ENCODE measurements around the gene VEZF1.
A peak's percentile ranks its signal among the peaks of the same experiment; 100 is the strongest.
"Not testable (repeated sequence)": the region's sequence is repeated elsewhere in the genome, so short reads cannot be mapped to it uniquely, and the experiment has no call there.

VEZF1 gene

DNA sequence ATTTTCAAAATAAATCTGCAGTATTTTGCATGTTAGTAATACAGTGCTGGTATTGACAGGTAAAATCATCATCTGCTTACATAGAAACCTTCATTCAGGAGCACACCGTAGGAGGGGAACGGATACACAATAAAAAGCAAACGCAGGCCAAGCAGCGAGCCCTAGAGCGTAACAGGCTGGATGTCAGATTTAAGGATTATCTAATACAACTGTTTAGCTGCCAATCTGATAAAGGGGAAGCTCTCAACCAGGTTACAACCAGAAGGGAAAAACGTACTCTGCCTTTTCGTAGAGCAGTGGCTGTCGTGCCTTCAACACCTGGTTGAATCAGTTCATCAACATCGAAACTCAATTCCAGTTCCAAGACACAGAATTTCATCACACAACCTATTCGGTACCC, 16.5 kb downstream of the VEZF1 start:
- no peak for DNase-seq

DNA sequence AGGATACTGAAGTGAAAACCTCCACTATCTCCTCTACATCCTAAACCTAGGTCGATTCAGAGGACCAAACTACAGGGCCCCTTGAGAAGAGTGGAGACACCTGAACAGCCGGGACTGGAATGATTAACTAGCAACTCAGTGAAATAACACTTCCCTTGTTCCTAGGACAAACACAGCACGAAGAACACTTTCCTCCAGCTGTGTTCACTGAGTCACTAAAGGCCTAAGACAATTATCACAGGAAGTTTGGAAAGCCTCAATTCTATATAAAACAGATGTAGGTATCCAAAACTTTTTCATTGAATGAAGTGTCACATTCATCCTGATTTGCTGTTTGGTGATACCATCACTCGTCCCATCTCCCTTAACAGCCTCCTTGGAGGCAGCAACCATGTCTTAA, 17.3 kb downstream of the VEZF1 start:
- no peak for DNase-seq

DNA sequence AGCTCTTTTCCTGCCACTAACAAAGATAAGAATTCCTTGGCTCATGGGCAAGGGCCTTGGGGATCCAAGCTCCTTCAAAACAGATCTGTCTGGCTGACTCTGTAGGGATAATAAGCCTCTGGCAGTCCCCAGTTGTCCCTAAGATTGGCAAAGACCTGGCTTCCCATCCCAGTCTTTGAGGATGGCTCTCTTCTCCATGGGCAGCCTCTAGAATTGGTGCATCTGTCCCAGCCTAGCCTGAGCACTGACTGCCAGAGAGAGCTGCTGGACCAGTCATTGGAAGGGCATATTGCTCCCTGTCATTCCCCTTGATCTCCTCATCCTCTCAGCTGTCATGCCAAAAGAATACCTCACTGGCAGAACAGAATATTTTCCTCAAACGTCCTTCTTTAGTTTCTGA, 19.6 kb downstream of the VEZF1 start:
- DNase-seq: no peak

DNA sequence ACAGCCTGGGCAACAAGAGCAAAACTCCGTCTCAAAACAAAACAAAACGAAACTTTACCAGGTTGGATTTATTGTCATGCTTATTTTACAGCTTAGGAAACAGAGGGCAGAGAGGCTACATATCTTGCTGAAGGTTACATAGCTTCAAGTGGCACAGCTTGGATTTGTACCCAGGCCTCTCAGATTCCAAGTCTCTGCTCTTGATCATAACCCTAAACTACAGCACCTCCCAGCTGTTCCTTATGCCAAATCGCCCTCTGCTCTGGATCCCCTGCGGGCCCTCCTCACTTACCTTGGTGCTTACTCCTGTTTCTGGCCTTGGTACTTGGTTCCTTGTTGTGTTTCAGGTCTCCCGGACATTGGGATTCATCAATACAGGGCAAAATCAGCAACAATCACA, 21.2 kb downstream of the VEZF1 start:
- no peak for DNase-seq

DNA sequence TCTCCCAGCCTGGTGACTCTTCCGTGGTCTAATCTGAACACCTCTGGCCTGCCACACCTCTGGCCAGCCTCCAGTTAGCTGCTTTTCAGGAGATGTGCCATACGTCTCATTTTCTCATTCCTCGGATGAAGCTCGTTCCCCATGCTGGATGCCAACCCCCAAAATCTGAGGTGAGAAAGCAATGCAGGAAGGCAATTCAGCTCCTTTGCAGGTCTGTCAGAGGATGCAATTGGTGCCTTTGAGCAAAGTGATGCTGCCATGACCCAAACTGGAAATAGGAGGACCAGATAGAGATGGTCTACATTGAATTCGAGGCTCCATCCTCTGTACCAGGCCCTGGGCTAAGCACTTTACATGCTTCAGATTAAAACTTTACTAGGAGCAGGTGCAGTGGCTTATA, 21.8 kb downstream of the VEZF1 start:
- no peak for DNase-seq

DNA sequence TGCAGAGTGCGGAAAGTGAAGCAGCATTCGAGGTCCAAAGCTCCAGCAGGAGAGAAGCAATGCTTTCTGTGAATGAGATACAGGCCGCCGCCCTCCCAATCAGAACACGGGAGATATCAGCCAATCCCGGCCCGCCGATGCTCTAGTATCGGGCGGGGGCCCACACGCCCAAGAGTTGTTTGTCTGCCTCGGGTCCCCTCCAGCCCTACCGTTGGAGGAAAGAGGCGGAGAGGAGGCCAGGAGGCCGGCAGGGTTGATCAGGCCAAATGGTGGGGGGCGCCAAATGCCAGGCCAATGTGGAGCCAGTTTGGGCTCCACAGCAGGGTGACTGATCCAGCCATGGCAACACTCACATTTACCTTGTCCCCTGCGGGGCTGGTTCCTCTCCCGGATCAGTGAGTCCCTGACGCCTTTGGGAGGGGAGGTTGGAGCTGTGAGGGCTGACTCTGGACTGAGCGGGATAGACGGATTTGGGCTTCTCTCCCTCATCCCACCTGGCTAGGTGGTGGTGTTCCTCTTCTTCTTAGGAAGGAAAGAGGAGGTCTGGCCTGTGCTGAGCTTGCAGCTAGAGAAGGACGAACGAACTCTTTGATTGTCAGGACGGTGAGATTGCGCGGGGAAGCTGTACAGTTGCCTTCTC, 22.4 kb downstream of the VEZF1 start:
- no peak for DNase-seq

DNA sequence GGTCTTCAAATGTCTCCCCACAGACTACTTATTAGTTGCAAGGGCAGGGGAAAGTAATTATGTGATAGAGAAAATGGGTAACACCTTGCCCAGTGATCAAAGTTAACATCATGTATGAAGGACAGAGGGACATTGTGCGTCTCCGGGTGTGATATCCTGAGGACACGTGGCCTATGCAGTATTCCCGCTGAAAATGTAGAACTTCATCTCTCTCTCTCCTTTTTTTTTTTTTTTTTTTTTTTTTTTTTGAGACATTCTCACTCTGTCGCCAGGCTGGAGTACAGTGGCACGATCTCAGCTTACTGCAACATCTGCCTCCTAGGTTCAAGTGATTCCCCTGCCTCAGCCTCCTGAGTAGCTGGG, 24.9 kb downstream of the VEZF1 start:
- no peak for DNase-seq

DNA sequence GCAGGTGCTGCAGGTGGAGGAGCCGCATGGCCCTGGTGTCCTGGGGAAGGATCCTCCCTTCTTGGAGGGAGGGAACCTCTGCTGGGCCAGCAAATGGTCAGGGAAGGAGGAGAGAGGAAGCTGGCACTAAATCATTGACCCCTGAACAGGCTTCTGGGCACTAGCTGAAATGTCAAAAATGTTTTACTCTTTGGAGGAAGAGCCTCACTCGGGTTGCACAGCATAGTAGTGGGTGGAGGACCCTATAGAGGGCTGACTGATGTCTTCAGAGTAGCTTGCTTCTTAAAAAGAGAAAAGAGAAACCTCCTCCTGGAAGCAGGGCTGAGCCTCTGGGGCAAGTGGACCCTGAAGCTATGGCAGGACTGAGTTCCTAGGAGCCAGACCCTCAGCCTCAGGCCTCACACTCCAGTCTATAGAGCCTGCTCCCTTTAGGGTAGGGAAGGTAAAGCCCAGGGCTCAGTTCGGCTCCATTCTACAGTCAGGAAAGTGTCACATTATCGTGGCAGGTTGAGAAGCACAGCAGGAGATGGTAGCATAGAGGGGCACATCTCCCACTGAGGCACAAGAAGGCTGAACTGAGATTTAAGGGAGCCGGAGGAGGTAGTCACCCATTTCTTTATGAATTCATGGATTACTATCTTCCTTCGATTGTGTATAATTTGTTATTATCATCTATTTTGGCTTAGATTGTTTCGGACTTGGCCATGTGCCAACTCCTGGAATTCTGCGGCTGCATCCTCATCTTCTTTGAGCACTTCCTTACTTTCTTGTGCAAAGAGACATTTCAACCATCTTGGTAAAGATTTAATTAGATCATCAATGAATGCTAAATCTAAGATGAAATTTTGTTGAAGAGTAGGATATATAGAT, 25.5 kb downstream of the VEZF1 start:
- DNase-seq: no peak

DNA sequence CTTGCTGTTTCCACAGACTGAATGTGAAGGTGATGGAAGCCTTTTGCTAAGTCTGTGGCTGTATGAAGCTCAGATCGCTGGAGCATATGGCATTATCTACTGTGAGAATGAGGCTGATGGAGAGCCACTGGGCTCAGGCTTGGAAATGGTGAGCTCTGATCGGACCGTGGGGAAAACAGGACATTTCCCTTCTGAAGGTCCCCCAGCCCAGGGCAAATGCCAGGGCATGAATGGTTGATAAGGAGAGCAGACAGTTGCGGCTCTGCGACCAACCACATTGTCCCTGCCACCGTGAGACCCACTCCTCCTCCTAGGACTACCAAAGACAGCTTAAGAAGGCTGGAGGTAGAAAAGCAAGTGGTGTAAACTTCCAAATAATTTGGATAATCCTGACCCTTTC, 28.1 kb downstream of the VEZF1 start:
- no peak for DNase-seq

DNA sequence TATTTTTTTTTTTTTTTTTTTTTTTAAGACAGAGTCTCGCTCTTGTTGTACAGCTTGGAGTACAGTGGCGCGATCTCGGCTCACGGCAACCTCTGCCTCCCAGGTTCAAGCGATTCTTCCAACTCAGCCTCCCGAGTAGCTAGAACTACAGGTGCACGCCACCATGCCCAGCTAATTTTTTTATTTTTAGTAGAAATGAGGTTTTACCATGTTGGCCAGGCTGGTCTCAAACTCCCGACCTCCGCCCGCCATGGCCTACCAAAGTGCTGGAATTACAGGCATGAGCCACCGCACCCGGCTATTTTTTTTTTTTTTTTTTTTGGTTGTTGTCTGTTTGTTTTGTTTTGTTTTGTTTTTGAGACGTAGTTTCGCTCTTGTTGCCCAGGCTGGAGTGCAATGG, 29.7 kb downstream of the VEZF1 start:
- DNase-seq: not testable (repeated sequence)

DNA sequence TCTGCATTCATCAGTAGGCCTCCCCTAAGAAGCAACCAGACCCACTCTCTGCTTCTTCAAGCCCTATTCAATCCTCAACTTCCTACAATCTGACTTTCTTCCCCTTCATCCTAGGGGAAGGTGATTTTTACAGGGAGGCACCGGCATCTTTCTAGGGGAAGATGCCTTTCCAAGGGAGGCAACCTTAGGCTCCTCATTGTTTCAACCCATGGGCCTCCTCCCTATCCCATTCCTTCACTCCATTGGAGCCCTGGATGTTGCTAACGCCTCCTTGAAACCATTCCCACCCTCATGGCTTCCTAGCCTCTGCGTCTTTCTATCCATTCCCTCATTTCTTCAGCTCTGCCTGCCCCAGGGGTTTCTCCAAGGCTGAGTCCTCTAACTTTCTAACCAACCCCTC, 30.2 kb downstream of the VEZF1 start:
- DNase-seq: no peak

DNA sequence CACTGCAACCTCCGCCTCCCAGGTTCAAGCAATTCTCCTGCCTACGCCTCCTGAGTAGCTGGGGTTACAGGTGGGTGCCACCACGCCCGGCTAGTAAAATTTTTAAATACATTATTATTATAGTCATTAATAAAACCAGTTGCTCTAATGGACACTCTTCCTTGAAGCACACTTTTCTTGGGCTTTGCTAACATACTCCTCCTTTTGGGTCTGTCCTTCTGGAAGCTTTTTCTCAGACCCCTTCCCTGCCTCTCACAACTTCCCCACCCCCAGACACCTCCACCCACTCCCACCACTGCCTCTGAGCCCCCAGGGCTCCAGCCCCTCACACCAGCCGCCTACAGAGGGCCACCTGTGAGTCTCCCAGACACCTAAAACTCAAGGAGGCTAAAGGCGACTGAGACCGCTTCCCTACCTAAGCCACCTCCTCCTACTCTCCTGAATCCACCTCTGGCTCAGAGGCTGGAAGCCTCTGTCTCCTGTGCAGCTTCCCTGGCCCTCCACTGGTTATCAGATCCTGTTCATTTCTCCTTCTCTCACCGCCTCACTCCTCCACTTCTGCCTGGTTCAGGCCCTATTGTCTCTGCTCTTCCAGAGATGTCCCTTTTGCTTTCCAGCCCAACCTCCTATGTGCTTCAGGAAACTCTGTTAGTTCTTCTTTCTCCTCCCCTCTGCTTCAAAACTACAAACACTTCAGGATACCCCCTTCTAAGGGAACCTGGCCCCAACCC, 30.8 kb downstream of the VEZF1 start:
- no peak for DNase-seq

DNA sequence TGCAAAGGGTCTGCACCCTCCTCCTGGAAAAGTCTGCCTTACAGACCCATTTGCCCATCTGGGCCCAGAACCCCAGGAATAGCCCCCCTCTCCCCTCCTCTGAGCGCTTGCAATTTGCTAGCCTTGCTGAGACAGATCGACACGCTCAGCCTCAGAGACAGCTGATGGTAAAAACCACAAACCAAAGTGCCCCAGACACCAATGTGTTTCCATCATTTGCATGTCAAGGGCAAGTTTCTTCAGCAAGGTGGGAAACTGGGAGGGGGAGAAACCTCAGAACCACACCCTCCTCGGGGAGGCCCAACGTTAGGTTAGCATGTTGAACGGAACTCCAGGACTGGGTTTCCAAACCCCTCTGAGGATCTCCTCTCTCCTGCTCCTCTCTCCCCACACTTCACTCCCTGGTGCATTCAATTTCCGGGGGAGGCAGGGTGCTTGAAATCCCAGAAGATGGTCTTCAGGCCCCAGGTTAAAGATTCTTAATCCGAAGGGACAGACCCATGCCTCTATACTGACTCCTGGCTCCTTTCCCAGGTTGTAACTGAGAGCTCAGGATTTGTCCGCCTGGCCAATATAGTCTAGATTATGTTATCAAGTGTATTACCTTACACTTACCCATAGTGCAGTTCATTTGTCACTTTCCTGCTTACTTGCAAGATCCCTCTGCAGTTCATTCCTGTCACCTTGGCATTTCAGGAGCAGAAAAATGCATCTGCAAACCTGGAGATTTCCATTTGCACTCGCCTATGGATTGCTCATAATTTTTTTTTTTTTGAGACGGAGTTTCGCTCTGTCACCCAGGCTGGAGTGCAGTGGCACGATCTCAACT, 31.5 kb downstream of the VEZF1 start:
- DNase-seq: no peak

DNA sequence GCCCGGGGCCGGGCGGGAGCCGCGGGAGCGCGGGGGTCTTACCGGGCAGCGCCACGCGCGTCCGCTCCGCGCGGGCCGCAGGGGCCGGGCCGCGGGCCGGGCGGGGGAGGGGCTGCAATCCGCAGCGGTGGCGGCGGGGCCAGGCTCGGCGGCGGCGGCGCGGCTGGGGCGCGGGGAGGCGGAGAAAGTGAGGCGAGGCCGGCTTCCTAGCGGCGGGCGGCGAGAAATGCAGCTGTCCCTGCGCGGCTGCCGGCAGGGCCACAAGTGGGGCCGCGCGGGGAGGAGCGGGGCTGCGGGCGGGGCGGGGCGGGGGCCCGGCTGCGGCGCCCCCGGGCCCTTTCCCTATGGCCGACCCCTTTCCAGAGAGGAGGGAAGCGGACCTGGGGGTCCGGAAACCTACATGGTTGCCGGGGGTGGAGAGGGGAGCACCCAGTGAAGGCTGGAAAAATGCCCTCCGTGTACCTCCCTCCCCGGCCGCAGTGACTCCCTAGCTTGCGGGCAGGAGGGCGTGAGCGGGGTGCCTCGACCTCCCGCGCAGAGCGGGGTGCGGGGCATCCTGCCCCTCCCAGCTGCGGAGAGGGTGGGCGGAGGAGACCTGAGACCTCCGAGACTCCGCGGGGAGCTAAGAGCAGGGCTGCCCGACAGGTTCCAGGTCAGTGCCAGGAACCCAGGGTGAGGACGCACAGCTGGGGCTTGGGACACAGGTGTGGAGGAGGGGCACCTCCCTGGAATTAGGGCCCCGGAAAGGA, 32.7 kb downstream of the VEZF1 start, which contains the start of gene CUEDC1:
CUEDC1 (minus strand) TSS at position 230 of the 749 bp plus-strand sequence. CDS start 69,848 bp downstream, outside the sequence.
- DNase-seq: peak; percentile 55

DNA sequence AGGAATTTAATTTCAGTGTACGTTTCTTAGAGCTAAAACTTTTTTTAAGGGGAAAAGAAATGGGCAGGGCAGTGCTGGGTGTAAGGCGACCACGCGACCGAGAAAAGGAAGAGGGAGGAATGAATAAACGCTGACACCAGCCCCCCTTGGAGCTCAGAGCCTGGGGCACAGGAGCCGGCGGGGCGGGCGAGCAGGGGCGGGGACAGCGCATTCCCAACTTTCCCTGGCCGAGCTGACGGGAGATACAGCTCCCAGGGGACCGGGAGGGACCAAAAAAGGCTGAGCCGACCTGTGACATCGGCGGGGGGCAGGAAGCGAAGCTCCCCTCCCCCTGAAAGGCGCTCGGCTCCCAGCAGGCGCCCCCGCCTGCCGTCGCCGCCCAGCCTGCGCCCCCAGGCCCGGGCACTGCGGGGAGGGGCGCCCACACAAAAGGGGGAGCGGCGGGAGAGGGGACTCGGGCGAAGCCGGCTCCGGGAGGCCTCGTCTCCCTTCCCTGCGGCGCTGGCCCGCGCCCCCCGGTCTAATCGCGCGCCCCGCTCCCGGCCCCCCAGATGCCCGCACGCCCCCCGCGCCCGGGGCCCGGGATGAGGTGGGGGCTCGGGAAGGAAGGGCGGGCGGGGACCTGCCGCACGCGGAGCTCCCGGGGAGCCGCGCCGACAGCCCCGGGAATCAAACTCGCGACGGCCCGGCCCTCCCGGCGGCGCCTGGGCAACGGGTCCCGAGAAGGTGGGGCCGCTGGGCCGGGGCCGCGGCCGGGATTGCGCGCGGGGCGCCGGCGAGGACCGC, 33.5 kb downstream of the VEZF1 start:
- DNase-seq: peak; percentile 56

DNA sequence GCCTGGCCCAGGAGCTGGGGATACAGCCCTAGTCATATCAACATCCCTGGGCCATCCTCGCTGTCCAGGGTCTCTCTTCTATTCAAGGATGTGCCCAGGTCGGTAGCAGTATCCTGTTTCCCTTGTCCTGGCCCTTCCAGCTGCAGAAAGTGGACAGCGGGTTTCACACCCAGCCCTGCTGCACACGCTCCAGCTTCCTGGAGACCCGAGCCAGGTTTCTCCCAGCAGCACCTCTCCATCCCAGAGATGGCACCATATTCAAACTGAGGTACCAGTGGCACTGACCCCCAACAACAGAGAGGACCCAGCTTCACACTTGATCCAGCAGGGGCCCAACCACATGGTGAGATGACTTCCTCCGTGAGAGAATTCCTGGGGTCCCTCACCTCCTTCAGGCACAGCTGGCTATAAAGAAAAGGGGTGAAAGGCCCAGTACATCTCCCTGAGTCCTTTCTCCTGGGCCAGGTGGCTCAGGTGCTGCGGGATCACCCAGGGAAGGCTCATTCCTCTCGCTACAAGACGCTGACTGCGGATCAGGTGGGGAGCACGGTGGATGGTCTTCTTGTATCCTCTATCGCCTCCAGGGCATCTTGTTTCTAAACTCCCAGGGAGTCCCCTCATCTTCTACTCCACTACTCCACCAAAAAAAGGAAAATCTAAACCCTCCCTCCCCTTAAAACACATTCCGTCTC, 34.2 kb downstream of the VEZF1 start:
- DNase-seq: no peak

DNA sequence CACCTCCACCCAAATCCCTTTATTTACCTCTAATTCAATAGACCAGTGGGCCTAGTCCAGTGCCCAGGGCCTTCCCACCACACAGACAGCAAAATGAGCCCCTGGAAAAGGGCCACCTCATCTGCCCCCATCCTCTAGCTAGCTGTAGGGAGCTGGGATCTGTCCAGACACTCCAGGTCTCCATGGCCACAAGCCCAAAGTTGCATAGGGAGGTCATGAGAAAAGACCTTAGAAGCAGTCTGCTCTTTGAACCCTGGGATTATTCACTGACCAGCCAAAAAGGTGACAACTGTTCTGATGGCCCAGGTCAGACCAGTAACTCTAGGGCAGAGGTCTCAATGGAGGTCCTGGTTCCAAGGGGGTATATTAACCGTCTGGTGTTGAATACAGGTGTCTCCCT, 34.8 kb downstream of the VEZF1 start:
- DNase-seq: no peak

DNA sequence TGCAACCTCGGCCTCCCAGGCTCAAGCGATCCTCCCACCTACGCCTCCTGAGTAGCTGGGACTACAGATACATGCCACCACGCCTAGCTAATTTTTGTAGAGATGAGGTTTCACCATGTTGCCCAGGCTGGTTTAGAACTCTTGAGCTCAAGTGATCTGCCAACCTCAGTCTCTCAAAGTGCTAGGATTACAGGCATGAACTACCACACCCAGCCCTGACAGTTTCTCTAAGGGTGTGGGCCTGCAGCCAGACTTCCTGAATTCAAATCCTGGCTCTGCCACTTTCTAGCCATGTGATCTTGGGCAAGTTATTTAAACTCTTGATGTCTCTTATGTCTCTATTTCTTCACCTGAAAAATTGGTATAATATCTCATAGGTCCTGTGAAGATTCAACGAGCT, 38.4 kb downstream of the VEZF1 start:
- no peak for DNase-seq

DNA sequence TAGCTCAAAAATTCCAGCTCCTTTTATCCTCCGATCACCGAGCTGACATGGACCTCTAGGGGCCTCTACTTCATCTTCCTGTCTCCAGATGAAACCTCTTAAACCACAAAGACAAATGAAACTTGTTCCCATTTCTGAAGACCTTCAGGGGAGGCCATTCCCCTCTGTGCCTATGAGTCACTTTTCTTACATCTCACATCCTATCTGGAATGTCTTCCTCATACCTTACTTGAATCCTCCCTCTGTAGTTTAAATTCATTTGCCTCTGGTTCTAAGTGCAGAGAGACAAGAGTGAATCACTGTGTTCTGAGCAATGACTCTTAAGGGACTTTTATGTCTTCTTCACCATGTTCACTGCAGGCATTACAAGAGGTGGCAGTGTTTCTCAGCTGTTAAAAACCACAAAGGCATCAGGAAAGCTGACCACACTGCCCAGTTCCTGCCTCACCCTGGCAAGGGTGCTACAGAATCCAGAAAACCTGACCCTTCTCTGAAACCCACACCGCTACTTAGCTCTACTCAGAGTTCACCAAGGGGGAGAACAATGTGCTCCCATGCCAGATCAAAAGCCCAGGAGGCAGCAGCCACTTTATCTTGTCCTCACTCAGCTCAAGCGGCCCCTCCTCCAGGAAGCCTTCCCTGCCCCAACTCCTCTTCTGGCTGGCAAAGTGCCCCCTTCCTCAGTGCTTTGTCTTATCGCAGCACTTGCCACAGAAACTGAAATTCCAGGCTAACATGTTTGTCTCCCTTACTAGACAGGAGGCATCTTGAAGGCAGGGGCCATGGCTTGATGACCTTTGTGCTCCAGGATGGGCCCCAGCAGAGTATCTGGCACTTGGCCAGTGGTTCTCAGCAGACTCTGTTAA, 39.3 kb downstream of the VEZF1 start:
- peak; percentile 96 for DNase-seq

DNA sequence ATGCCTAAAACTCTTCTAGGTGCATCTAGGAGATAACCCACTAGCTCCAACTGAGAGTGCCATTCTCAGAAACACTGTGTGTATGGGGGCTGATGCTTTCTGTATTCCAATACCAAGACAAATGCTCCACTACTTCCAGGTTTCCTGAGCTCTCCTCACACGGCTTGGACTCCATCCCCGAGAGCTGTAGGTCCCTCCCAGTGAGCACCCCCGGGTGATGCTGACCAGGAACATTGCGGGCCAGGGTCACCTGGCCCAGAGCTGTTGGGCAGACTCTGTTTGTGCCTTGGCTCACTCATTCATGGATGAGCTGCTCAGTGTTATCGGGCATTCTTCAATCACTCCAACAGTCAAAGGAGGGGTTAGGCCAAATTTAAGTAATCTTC, 39.9 kb downstream of the VEZF1 start:
- DNase-seq: no peak

All from NCI-H226 (cell line).